NT2/D1 (cell line): ENCODE measurements around the gene GAS2L3.
"Not testable (repeated sequence)": the region's sequence is repeated elsewhere in the genome, so short reads cannot be mapped to it uniquely, and the experiment has no call there.

ENCODE experiments used
- DNase-seq: peaks from one replicate; pipeline ENCODE4 v3.0.0-alpha.2; 2011; ENCODE audit warnings: low read depth, low spot score
- H3K27me3 ChIP-seq: 2 replicates; pipeline ENCODE4 v1.6.0; 2011; ENCODE audit warnings: mild to moderate bottlenecking; ENCODE audit not compliant: insufficient read length, insufficient read depth
- H3K36me3 ChIP-seq: 2 replicates; pipeline ENCODE4 v1.6.1; 2011; ENCODE audit warnings: mild to moderate bottlenecking, low read length, mixed read lengths; ENCODE audit not compliant: insufficient read depth, insufficient read length
- H3K4me1 ChIP-seq: 2 replicates; pipeline ENCODE4 v1.5.1; 2011; ENCODE audit not compliant: insufficient read depth, insufficient read length
- H3K4me3 ChIP-seq: 2 replicates; pipeline ENCODE4 v1.5.1; 2011; ENCODE audit warnings: low read depth; ENCODE audit not compliant: insufficient read length
- H3K9ac ChIP-seq: 2 replicates; pipeline ENCODE4 v1.6.0; 2011; ENCODE audit warnings: low read depth; ENCODE audit not compliant: insufficient read length
- H3K9me3 ChIP-seq: 2 replicates; pipeline ENCODE4 v1.5.1; 2011; ENCODE audit warnings: mild to moderate bottlenecking, low read length; ENCODE audit not compliant: insufficient read depth
- SUZ12 ChIP-seq: IDR thresholded peaks from 2 replicates; pipeline ENCODE4 v1.6.1; 2011; ENCODE audit not compliant: insufficient read length, insufficient read depth; ENCODE audit errors: extremely low read depth
- YY1 ChIP-seq: IDR thresholded peaks from 2 replicates; pipeline ENCODE4 v1.6.1; 2011; ENCODE audit not compliant: insufficient read length, insufficient read depth
- ZNF274 ChIP-seq: IDR thresholded peaks from 2 replicates; pipeline ENCODE4 v1.6.1; 2011; ENCODE audit warnings: mild to moderate bottlenecking, low read depth, low read length

Gene GAS2L3

DNA sequence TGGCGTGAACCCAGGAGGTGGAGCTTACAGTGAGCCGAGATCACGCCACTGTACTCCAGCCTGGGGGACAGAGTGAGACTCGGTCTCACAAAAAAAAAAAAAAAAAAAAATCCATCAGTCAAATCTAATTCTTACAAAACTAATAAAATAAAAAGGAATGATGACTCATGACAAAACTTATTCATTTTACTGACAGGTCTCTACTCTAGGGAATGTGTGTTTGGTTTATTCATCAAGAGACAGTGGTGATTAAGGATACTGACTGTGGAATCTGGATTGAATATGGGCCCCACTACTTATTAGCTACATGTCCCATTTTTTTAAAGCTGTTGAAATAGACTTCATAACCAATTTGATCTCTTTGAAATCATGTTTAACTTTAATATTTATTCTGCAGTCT is 29.3 kb upstream of the GAS2L3 start:
- Histone ChIP-seq H3K9me3 (no peaks in the 10 kb centered on the region), H3K36me3 (no peaks in the 10 kb centered on the region), H3K4me3 (no peak overlapping the region), H3K4me1 (no peaks in the 10 kb centered on the region), H3K27me3 (no peaks in the 10 kb centered on the region), H3K9ac (no peak overlapping the region)
- TF ChIP-seq ZNF274: no peak
- TF ChIP-seq YY1: no peak
- TF ChIP-seq SUZ12: no peak
- no peak for DNase-seq

- Histone ChIP-seq H3K9ac (no peak overlapping the region), H3K36me3 (no peaks in the 10 kb centered on the region), H3K4me3 (no peak overlapping the region), H3K4me1 (no peaks in the 10 kb centered on the region), H3K9me3 (no peaks in the 10 kb centered on the region), H3K27me3 (no peaks in the 10 kb centered on the region)
- no peak for DNase-seq
- TF ChIP-seq SUZ12 (no peak), YY1 (no peak), ZNF274 (no peak)
These were observed 28.4 kb upstream of the GAS2L3 start for GRCh38 chr12:100545092-100545491.

DNA sequence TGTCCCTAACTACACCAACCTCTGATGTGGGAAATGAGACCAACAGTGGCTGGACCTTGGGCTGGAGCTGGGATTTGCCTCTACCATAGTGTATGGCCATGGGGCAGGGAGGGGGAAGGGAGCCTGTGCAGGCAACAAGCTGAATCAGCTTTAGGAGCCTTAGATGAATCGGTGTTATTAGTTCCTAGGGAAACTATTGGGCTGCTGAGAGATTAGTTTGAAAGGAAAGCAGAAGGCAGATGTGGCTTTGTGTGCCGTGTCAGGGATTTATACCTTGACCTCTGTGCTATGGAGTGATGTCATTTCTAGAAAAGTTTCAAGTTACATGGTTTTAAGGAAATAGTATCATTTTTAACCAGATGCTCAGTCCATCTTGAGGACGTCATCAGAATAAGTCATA is 19.5 kb upstream of the GAS2L3 start:
- no peaks in the 10 kb centered on the region for H3K4me1 ChIP-seq
- no peak for DNase-seq
- no peak overlapping the region for H3K9ac ChIP-seq
- H3K4me3 ChIP-seq: no peak overlapping the region
- no peaks in the 10 kb centered on the region for H3K27me3 ChIP-seq
- TF ChIP-seq YY1: no peak
- TF ChIP-seq SUZ12: no peak
- no peak for TF ChIP-seq ZNF274
- no peaks in the 10 kb centered on the region for H3K9me3 ChIP-seq
- no peaks in the 10 kb centered on the region for H3K36me3 ChIP-seq

- no peak for TF ChIP-seq SUZ12
- no peak for TF ChIP-seq ZNF274
- no peak for TF ChIP-seq YY1
- H3K4me3 ChIP-seq: no peak overlapping the region
- no peaks in the 10 kb centered on the region for H3K9me3 ChIP-seq
- H3K36me3 ChIP-seq: no peaks in the 10 kb centered on the region
- no peak overlapping the region for H3K9ac ChIP-seq
- H3K4me1 ChIP-seq: no peaks in the 10 kb centered on the region
- H3K27me3 ChIP-seq: no peaks in the 10 kb centered on the region
- DNase-seq: peak; percentile 78
These were observed 18.8 kb upstream of the GAS2L3 start for GRCh38 chr12:100554608-100555077.

- Histone ChIP-seq H3K4me1 (no peaks in the 10 kb centered on the region), H3K9me3 (no peaks in the 10 kb centered on the region), H3K27me3 (no peaks in the 10 kb centered on the region), H3K4me3 (no peak overlapping the region), H3K9ac (no peak overlapping the region), H3K36me3 (no peaks in the 10 kb centered on the region)
- no peak for DNase-seq
- TF ChIP-seq ZNF274 (no peak), YY1 (no peak), SUZ12 (no peak)
These were observed 17.8 kb upstream of the GAS2L3 start for GRCh38 chr12:100555722-100556121.

DNA sequence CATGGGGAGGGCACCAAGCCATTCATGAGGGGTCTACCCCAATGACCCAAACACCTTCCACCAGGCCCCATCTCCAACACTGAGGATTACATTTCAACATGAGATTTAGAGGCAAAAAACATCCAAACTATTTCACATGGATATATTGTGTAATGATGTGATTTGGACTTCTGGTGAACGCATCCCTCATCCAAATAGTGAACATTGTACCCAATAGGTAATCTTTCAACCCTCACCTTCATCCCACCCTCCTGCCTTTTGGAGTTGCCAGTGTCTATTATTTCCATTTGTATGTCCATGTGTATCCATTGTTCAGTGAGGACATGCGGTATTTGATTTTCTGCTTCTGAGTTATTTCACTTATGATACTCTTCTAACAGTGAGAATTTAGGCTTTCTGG is 16.1 kb upstream of the GAS2L3 start:
- H3K9me3 ChIP-seq: no peaks in the 10 kb centered on the region
- H3K4me3 ChIP-seq: no peak overlapping the region
- no peak overlapping the region for H3K9ac ChIP-seq
- DNase-seq: no peak
- H3K36me3 ChIP-seq: no peaks in the 10 kb centered on the region
- no peak for TF ChIP-seq SUZ12
- no peak for TF ChIP-seq YY1
- TF ChIP-seq ZNF274: no peak
- H3K4me1 ChIP-seq: no peaks in the 10 kb centered on the region
- H3K27me3 ChIP-seq: no peaks in the 10 kb centered on the region

GRCh38 chr12:100559261-100559660 is 14.2 kb upstream of the GAS2L3 start:
- H3K27me3 ChIP-seq, H3K4me1 ChIP-seq, H3K4me3 ChIP-seq, H3K9ac ChIP-seq, DNase-seq, H3K9me3 ChIP-seq, H3K36me3 ChIP-seq: not testable (repeated sequence)

DNA sequence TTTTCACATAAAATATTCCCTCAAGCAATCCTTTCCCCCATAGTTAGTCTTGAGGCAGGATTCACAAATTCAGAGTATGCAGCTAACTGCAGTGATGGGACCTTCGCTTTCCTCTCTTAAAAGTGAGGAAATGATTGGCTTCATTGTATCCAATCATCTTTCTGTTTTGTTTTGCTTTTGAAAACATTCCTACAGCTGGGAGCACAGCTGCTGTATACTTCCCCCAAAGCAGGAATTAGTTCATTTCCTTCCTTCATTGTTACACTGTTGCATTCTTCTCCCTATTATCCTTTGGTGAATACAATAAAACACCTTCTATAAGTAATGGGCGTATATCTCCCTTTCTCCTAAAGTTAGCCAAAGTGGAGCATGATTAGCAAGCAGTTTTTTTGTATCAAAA is 9.4 kb upstream of the GAS2L3 start:
- DNase-seq: no peak
- H3K4me1 ChIP-seq: no peaks in the 10 kb centered on the region
- H3K36me3 ChIP-seq: no peaks in the 10 kb centered on the region

More for the DNA sequence above, 9.4 kb upstream of the GAS2L3 start:
- Histone ChIP-seq H3K9ac (no peak overlapping the region), H3K9me3 (no peaks in the 10 kb centered on the region), H3K4me3 (no peak overlapping the region), H3K27me3 (no peaks in the 10 kb centered on the region)
- TF ChIP-seq SUZ12: no peak
- TF ChIP-seq ZNF274: no peak
- no peak for TF ChIP-seq YY1
